NB4 (cell line): ENCODE data around the gene TRIM74.
"Not testable (repeated sequence)": the region's sequence is repeated elsewhere in the genome, so short reads cannot be mapped to it uniquely, and the experiment has no call there.

Experiments
- DNase-seq: peaks from one replicate; pipeline ENCODE4 v3.0.0; 2010; ENCODE audit warnings: low read depth
- H3K4me3 ChIP-seq: one replicate; pipeline ENCODE4 v1.5.1; 2011; ENCODE audit warnings: mild to moderate bottlenecking, low read depth, low read length, moderate library complexity
- MYC ChIP-seq: IDR thresholded peaks from 2 replicates; pipeline ENCODE4 v1.6.1; 2011; ENCODE audit warnings: low read depth, low read length
- POLR2A ChIP-seq: IDR thresholded peaks from 2 replicates; pipeline ENCODE4 v1.6.1; 2011; ENCODE audit warnings: mild to moderate bottlenecking; ENCODE audit not compliant: insufficient read length; ENCODE audit errors: extremely low read depth

Gene TRIM74

DNA sequence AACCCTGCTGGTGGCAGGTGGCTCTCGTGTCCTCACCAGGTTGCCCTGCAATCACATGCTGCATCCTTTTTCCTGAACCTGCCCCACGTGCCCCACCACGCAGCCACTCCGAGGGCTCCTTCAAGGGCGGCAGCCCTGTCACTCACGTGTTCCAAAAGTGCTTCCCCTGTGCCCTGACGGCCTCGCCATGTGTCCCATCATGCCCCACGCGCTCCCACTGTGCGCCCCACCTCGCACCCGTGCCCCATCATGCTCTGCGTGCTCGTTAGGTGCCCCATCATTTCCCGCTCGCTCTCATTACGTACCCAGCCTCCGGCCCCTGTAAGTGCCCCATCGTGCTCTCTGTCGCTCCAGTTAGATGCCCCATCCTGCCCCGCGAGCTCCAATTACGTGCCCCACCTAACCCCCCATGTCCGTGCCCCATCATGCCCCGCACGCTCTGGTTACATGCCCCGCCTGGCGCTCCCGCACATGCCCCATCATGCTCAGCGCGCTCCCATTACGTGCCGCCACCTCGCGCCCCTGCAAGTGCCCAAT lies at the start of gene TRIM74:
Gene TRIM74 (minus strand): TSS at position 487 of the 537 bp plus-strand sequence. CDS start 3,309 bp downstream, outside the sequence.
- not testable (repeated sequence) for DNase-seq, H3K4me3 ChIP-seq

DNA sequence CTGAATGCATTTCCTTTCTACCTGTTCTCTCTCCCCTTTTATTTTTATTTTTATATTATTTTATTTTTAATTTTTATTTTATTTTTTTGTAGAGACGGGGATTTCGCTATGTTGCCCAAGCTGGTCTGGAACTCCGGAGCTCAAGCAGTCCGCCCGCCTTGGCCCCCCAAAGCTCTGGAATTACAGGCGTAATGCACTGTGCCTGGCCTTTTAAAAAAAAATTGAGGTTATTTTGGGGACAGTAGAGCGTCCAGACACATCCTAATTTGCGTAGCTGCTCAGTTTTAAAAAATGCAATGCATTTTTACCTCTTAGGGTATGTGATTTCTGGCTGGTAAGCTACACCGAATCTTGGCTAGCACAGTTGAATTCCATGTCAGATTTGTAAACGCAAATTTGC lies 37.2 kb upstream of the TRIM74 start:
- peak overlapping the region; percentile 68 for H3K4me3 ChIP-seq
- not testable (repeated sequence) for DNase-seq

DNA sequence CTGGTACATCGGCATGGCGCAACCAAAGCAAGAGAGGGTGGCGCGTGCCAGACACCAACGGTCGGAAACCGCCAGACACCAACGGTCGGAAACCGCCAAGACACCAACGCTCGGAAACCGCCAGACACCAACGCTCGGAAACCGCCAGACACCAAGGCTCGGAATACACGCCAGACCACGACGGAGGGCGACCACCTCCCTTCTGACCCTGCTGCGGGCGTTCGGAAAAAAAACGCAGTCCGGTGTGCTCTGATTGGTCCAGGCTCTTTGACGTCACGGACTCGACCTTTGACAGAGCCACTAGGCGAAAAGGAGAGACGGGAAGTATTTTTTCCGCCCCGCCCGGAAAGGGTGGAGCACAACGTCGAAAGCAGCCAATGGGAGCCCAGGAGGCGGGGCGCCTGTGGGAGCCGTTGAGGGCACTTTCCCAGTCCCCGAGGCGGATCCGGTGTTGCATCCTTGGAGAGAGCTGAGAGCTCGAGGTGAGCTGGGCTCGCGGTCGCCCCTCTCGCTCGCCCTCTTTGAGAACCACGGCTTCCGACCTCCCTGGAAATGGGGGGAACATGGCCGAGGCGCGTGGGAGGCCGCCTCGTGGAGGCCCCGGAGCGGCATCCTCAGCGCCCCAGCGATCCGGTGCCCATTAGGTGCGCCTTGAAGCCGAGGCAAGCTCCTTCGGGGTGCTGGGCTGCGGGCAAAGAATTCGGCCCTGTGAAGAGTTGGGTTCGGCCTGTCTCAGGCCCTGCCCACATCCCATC lies 36.6 kb upstream of the TRIM74 start:
- DNase-seq: peak; percentile 99
- peak; percentile 55; the same call in 1 of the 2 replicates for TF ChIP-seq MYC
- peak; percentile 84 for TF ChIP-seq POLR2A
- peak overlapping the region; percentile 53 for H3K4me3 ChIP-seq

DNA sequence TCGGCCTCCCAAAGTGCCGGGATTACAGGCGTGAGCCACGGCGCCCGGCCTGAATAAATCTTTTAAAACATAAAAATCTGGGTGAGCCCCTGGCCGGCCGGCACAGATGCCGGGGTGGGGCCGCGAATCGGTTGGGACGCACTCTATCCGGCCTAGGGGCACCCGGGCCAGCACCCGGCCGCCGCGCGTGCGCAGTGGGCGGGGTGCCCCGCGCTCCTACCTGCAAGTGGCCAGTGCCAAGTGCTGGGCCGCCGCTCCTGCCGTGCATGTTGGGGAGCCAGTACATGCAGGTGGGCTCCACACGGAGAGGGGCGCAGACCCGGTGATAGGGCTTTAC lies 36.1 kb upstream of the TRIM74 start:
- peak overlapping the region; percentile 53 for H3K4me3 ChIP-seq
- not testable (repeated sequence) for DNase-seq

DNA sequence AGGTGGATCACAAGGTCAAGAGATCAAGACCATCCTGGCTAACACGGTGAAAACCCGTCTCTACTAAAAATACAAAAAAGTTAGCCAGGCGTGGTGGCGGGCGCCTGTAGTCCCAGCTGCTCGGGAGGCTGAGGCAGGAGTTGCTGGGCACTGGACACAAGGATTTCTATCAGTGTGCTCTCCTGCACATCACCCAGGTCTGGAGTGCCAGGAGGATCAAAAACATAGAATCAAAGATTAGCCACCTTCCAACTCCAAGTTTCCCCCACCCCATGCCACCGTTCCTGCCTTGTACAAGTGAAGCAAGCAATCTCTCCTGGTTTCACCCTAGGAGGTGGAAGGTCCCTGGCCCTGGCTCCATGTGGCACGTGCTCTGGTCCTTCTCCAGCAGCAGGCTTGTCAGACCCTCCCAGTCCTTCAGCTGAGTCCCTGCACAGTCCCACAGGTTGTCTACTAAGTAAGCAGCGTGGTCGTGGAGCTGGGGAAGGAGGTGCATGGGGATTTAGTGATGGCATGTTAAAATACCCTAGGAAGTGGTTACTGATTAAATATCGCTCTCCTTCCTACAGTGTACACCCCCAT lies 28.7 kb upstream of the TRIM74 start:
- not testable (repeated sequence) for DNase-seq

DNA sequence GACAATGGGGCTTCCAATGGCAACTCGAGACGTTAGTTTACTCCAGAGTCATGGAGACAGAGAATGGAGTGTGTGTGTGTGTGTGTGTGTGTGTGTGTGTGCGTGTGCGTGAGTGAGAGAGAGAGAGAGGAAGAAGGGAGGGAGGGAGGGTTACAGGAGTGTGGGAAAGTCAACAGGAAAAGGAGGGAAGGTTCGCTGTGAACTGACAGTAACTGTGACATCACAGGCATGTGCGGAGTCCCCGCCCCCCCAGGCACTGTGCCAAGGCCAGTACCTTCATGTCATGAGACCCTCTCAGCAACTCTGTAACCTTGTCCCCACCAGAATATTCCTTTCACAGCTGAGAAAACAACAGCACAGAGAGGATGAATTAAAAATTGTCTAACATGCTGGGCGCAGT lies 28.2 kb upstream of the TRIM74 start:
- not testable (repeated sequence) for DNase-seq, H3K4me3 ChIP-seq

More for the DNA sequence above, 28.7 kb upstream of the TRIM74 start:
- H3K4me3 ChIP-seq: not testable (repeated sequence)

DNA sequence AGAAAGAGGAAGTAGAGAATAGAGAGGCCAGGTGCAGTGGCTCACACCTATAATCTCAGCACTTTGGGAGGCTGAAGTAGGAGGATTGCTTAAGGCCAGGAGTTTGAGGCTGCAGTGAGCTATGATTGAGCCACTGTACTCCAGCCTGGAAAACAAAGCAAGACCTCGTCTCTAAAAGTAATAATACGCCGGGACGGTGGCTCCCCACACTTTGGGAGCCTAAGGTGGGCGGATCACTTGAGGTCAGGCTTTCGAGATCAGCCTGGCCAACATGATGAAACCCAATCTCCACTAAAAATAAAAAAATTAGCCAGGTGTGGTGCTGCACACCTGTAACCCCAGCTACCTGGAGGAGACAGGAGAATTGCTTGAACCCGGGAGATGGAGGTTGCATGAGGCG lies 26.2 kb upstream of the TRIM74 start:
- H3K4me3 ChIP-seq, DNase-seq: not testable (repeated sequence)

DNA sequence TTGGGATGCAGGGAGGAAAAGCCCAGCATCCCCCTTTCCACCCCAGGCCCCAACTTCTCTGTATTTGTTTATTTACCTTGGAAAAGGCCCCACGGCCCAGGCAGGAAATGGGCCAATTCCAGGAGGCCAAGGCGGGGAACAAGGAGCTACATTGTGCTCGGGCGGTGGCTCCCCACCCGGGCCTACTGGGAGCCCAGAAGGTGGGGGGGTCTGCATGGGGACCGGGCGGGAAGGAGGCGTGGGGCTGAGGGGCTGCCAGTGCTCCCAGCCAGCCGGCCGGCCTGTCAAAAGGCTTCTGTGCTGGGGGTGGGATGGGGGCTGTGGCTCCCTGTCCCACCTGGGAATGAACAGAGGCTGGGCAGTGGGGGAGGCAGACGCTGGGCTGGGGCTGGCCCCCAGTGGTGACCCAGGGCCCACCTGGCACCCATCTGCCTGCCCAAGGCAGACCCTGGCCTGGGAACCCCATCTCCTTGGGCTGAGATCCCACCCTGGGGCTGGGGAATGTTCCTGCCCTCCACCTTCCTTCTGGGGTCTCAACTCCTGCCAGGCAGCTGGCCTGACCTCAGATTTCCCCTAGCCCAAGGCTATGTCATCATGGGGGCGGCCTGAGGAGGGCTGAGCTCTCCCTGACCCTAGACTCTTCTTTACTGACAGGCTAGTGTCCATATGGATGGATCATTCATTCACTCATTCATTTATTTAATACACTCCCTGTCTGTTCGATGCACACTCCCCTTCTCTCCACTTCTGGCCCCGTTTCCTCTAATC lies 21.1 kb upstream of the TRIM74 start:
- not testable (repeated sequence) for DNase-seq, H3K4me3 ChIP-seq

DNA sequence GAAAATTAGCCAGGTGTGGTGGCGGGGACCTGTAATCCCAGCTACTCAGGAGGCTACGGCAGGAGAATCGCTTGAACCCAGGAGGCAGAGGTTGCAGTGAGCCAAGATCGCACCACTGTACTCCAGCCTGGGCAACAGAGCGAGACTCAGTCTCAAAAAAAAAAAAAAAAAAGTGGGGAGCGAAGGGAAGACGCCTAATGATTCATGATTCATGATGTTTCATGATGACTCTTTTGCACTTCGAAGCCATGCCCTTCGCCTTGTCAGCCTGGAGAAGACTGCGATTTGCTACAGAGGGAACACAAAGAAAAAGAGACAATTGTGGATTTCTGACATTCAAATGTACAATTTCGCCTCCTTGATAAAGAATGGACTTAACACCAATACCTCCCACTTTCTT lies 12.8 kb upstream of the TRIM74 start:
- not testable (repeated sequence) for DNase-seq, H3K4me3 ChIP-seq

DNA sequence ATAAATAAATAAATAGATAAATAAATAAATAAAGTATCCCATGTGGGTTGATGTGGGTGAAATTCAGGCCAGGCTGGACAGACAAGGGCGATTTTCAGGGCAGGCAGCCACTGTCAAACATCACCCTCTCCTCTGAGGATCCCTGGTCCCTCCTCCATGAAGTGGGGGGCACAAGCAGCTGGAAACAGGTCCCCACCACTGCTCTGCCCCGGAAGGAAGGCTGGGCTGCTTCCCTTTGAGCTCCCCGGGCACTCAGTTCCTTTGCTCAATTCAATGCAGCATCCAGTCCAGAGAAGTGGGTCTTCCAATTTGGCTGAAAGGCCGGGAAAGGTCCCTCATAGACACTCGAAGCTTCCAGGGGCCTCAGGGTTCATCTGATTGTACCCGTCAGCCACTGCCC lies 11.1 kb upstream of the TRIM74 start:
- not testable (repeated sequence) for DNase-seq, H3K4me3 ChIP-seq

DNA sequence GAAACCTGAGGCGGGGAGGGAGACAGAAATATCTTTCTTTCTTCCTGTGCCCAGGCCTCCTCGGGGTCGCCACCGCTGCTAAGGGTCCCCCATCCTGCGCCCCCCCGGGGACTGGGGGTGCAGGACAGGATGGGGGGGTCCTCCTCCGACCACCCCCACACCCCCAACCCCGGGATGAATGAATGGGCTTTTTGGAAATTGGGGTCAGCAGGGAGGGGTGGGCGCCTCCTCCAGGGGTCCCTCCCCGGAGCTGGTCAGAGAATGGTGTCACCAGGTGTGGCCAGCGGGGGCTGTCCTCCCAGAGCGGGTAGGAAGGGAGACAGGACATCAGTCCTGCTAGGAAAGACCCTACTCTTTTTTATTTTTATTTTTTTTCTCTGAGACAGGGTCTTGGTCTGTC lies 7.2 kb upstream of the TRIM74 start:
- H3K4me3 ChIP-seq, DNase-seq: not testable (repeated sequence)

DNA sequence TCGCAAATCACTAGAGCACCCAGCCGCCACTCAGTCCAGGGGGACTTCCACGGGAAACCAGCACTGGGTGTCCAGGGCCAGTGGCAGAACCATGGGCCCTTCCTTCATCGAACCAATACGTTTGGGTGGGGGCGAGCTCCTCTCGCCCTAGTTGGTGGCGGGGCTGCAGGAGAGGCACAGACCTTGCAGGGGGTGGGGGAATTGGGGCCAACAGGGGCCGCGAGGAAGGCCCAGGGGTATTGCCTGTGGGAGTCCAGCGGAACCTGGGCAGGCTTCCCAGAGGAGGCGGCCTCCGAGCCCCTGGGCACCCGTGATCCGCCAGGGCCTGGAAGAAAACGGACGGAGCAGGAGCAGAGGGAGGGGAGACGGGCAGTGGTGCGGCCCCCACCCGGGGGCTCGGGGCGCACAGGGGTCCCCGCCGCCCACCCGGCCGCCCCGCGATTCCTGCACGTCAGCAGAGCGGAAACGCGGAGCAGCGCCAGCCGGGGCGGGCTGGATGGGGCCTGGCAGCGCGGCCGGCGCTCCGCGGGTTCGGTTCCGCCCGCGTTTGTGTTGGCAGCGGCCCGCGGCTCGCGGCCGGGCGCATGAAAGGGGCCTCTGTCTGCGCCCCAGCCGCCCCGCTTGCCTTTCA lies 6.5 kb upstream of the TRIM74 start:
- DNase-seq, H3K4me3 ChIP-seq: not testable (repeated sequence)

DNA sequence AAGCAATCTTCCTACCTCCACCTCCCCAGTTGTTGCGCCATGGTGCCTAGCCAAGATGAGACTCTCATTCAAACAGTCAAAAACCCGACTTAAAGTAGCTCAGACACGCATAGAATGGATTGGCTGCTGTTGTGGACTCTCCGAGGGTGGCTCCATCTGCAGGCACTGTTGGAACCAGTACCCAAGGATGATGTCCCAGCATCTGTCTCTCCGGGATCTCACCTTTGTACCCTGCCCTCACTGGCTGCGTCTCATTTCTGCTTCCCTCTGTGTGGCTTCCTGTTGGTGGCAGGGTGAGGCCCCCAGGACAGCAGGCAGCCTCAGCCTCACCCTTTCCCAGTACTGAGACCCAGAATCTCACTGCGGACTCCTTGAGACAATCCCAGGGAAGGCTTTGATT lies 5.5 kb upstream of the TRIM74 start:
- H3K4me3 ChIP-seq, DNase-seq: not testable (repeated sequence)

DNA sequence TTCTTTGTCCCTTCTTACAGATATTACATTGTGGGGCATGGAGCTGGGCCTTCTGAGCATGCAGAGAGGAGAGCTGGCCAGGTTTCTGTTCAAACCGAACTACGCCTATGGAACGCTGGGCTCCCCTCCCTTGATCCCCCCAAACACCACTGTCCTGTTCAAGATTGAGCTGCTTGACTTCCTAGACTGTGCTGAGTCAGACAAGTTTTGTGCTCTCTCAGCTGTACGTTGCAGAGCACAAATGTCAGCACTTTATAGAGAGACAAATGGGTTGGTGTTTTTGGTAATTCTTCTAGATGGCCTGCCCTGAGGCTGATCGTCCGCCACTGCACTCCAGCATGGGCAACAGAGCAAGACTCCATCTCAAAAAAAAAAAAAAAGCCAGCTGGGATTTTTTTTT lies 2.2 kb upstream of the TRIM74 start:
- H3K4me3 ChIP-seq, DNase-seq: not testable (repeated sequence)

DNA sequence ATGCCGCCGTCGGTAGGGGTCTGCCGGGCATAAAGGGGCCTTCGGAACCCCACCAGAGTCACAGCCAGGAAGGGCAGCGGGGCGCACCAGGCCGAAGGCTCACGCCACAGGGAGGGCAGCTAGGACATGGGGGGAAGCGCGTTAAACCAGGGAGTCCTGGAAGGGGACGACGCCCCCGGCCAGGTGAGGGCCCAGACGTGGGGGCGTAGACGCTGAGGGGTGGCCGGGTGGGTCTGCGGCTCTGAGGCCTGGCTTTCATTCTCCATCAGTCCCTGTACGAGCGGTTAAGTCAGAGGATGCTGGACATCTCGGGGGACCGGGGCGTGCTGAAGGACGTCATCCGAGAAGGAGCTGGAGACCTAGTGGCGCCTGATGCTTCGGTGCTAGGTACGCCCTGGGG lies 422 bp upstream of the TRIM74 start:
- DNase-seq, H3K4me3 ChIP-seq: not testable (repeated sequence)

DNA sequence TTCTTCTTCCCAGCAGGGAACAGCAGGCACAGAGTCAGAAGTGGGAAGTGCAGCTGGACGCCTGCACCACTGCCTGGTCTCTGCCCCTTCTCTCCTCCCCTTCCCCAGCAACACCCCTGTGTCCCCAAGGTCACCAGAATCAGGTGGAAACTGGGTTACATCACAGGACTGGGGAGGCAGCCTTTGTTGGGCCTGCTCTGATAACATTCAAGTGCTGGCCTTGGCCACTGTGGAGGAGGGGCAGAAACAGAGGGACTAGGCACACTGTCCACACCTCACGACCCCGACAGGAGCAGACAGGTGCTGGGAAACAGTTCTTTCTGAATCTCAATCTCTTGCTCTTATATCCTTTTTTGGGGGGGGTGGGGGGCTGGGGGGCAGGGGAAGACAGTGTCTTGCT lies 2.4 kb downstream of the TRIM74 start:
- DNase-seq, H3K4me3 ChIP-seq: not testable (repeated sequence)

DNA sequence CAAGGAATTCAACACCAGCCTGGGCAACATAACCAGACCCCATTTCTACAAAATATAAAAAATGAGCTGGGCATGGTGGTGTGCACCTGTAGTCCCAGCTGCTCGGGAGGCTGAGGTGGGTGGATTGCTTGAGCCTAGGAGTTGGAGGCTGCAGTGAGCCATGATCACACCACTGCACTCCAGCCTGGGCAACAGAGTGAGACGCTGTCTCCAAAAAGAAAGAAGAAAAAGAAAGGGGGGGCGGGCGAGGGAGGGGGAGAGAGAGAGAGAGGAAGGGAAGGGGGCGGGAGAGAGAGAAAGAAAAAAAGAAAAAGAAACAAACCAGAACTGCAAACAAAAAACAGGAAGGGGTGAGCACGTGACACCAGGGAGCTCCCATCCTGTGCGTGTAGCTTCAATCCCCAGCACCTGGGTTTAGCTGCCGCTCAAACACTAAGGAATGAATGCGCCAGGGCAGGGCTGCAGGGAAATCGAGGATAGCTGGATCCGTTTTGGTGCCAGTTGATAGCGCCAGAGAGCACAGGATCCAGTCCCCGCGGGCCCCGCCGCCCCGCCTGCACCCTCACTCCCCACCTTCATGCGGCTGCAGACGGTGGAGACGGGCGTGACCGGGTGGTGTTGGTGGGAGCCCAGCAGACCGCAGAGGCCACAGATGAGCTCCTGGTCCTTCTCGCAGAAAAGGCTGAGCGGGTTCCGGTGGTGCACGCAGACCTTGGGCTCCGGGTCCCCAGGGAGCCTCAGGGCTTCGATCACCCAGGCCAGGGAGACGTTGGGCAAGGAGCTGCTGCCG lies 3.9 kb downstream of the TRIM74 start:
- DNase-seq, H3K4me3 ChIP-seq: not testable (repeated sequence)

DNA sequence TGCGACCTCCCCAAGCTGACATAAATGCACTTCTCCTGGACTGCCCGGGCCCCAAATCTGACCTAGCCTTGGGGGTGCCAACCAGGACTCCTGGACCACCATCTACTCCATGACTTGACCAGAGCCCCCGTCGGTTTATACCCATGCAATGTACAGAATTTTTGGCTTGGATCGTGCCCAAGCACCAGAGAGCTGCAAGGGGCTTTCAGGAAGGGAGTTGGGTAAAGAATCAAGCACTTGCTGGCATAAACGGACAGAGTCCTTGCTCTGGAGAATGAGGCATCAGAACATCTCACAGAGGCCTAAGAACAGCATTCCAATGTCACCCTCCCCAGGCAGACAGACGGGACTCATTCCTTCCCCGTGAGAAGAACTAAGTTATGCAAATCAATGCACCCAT lies 6.2 kb downstream of the TRIM74 start:
- H3K4me3 ChIP-seq, DNase-seq: not testable (repeated sequence)
